Breast epithelium (tissue), 4 donors: ENCODE results near the gene CENPP. TPM values are rescaled to one million over a fixed set of nuclear protein-coding genes. Genes with fewer than 3 reads are reported as not detected.

ENCODE experiments used
- DNase-seq, 2 donors: peaks; one replicate each; pipeline ENCODE4 v3.0.0-alpha.2; 2019; ENCODE audit warnings: low spot score in 2 of 2
- H3K27ac ChIP-seq, 2 donors: fragments of 200-600 bp; sonication (generic) in 1 of 2; one replicate each; pipeline ENCODE4 v1.5.1; 2016 to 2019; ENCODE audit warnings: mild to moderate bottlenecking in 1 of 2
- H3K27me3 ChIP-seq, 2 donors: fragments of 200-600 bp; sonication (generic) in 1 of 2; one replicate each; pipeline versions ENCODE4 v1.5.1 to v1.6.0; 2017 to 2019; ENCODE audit warnings: control low read depth in 1 of 2, mild to moderate bottlenecking in 1 of 2
- H3K36me3 ChIP-seq: fragments of 200-600 bp; one replicate; pipeline ENCODE4 v1.5.1; 2019
- H3K4me1 ChIP-seq, 2 donors: fragments of 200-600 bp; sonication (generic); one replicate each; pipeline ENCODE4 v1.5.1; 2016 to 2019; ENCODE audit warnings: control low read depth in 1 of 2
- H3K4me3 ChIP-seq, 3 donors: fragments of 200-600 bp; sonication (generic); 1 replicate in 2 of 3; 2 replicates in 1 of 3; pipeline ENCODE4 v1.5.1; 2016 to 2019; ENCODE audit warnings: mild to moderate bottlenecking in 3 of 3, moderate library complexity in 2 of 3
- H3K9me3 ChIP-seq, 2 donors: fragments of 200-600 bp; sonication (generic) in 1 of 2; one replicate each; pipeline ENCODE4 v1.5.1; 2016 to 2019; ENCODE audit warnings: control low read depth in 1 of 2
- POLR2A ChIP-seq: fragments of 450-650 bp; IDR thresholded peaks from one replicate; pipeline ENCODE4 v1.6.1; 2016; ENCODE audit warnings: antibody characterized with exemption, mild to moderate bottlenecking, moderate library complexity
- POLR2AphosphoS5 ChIP-seq, 3 donors: sonication (generic); formaldehyde crosslinking; IDR thresholded peaks; one replicate each; pipeline ENCODE4 v1.6.1; 2017; ENCODE audit warnings: antibody characterized with exemption in 3 of 3
- intact Hi-C: fragments of 100-400 bp; cut with DNase I; formaldehyde crosslinking; loops from one replicate; pipeline ENCODE4 v1.15.1; 2023; ENCODE audit warnings: low total_unique reads
- total RNA-seq, 3 donors: library from RNA; depleted of rRNA; stranded (reverse); fragments of >200 nt; gene quantifications; one replicate each; pipeline ENCODE4 v1.1.0, GENCODE V29; 2016
- TF ChIP-seq, protein P1 (sequence below), 3 donors: fragments of 450-650 bp; IDR thresholded peaks; one replicate each; pipeline ENCODE4 v1.5.1; 2016 to 2017; ENCODE audit warnings: antibody characterized with exemption in 3 of 3, mild to moderate bottlenecking in 3 of 3, moderate library complexity in 3 of 3

CENPP gene
- total RNA-seq, 3 donors from 2014 or later = 3.9 to 6.1 (median 4.5) TPM

- peak in 1 of 2 donors; percentile 24 for DNase-seq
- Histone ChIP-seq H3K4me3 (no peak overlapping the region), H3K27ac (peak overlapping the region in 1 of 2 donors; percentile 41), H3K9me3 (no peaks in the 10 kb centered on the region), H3K4me1 (no peaks in the 10 kb centered on the region), H3K36me3 (peaks cover 10% of the 10 kb centered on the region), H3K27me3 (no peaks in the 10 kb centered on the region)
- intact Hi-C loops = no loop called here
- TF ChIP-seq, protein P1, sequence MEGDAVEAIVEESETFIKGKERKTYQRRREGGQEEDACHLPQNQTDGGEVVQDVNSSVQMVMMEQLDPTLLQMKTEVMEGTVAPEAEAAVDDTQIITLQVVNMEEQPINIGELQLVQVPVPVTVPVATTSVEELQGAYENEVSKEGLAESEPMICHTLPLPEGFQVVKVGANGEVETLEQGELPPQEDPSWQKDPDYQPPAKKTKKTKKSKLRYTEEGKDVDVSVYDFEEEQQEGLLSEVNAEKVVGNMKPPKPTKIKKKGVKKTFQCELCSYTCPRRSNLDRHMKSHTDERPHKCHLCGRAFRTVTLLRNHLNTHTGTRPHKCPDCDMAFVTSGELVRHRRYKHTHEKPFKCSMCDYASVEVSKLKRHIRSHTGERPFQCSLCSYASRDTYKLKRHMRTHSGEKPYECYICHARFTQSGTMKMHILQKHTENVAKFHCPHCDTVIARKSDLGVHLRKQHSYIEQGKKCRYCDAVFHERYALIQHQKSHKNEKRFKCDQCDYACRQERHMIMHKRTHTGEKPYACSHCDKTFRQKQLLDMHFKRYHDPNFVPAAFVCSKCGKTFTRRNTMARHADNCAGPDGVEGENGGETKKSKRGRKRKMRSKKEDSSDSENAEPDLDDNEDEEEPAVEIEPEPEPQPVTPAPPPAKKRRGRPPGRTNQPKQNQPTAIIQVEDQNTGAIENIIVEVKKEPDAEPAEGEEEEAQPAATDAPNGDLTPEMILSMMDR (IDR thresholded peaks at IDR 0.05) = no peak
- TF ChIP-seq POLR2A (no peak), POLR2AphosphoS5 (IDR thresholded peaks at IDR 0.05) (no peak)
Observed at GRCh38 chr9:92650296-92650695, 324.5 kb downstream of the CENPP start.

GRCh38 chr9:92650839-92651621 lies 325.3 kb downstream of the CENPP start:
- Histone ChIP-seq H3K4me3 (peak overlapping the region in 1 of 3 donors; percentile 18), H3K27ac (peak overlapping the region in 1 of 2 donors; percentile 41), H3K4me1 (no peaks in the 10 kb centered on the region), H3K9me3 (no peaks in the 10 kb centered on the region), H3K36me3 (peaks cover 4% of the 10 kb centered on the region), H3K27me3 (no peaks in the 10 kb centered on the region)
- intact Hi-C loops = no loop called here
- TF ChIP-seq, protein P1 (IDR thresholded peaks at IDR 0.05) = no peak
- no peak for TF ChIP-seq POLR2AphosphoS5 (IDR thresholded peaks at IDR 0.05)
- no peak for TF ChIP-seq POLR2A
- peak in 1 of 2 donors; percentile 40 for DNase-seq

GRCh38 chr9:92652461-92652860 lies 326.7 kb downstream of the CENPP start:
- Histone ChIP-seq H3K27ac (no peak overlapping the region), H3K9me3 (no peaks in the 10 kb centered on the region), H3K4me3 (no peak overlapping the region), H3K27me3 (no peaks in the 10 kb centered on the region), H3K36me3 (no peaks in the 10 kb centered on the region), H3K4me1 (no peaks in the 10 kb centered on the region)
- TF ChIP-seq POLR2A (no peak), POLR2AphosphoS5 (IDR thresholded peaks at IDR 0.05) (no peak)
- TF ChIP-seq, protein P1 (IDR thresholded peaks at IDR 0.05) = no peak
- DNase-seq = no peak
- intact Hi-C loops = no loop called here

- no peaks in the 10 kb centered on the region for H3K4me1 ChIP-seq
- no peaks in the 10 kb centered on the region for H3K9me3 ChIP-seq
- peak; percentile 28 to 50 for DNase-seq
- H3K36me3 ChIP-seq = no peaks in the 10 kb centered on the region
- H3K27ac ChIP-seq = peak overlapping the region; percentile 33 to 44
- no peak for TF ChIP-seq POLR2A
- TF ChIP-seq, protein P1 (IDR thresholded peaks at IDR 0.05) = no peak
- no peak overlapping the region for H3K4me3 ChIP-seq
- intact Hi-C loops = no loop called here
- no peaks in the 10 kb centered on the region for H3K27me3 ChIP-seq
Observed at GRCh38 chr9:92654481-92655301, 328.9 kb downstream of the CENPP start.

GRCh38 chr9:92655366-92655765 lies 329.6 kb downstream of the CENPP start:
- DNase-seq = no peak
- H3K9me3 ChIP-seq = no peaks in the 10 kb centered on the region
- peak overlapping the region; percentile 33 to 44 for H3K27ac ChIP-seq
- TF ChIP-seq POLR2AphosphoS5 (IDR thresholded peaks at IDR 0.05) (no peak), POLR2A (no peak)
- TF ChIP-seq, protein P1 (IDR thresholded peaks at IDR 0.05) = no peak
- H3K36me3 ChIP-seq = no peaks in the 10 kb centered on the region
- intact Hi-C loops = no loop called here
- H3K4me1 ChIP-seq = no peaks in the 10 kb centered on the region
- H3K4me3 ChIP-seq = no peak overlapping the region
- no peaks in the 10 kb centered on the region for H3K27me3 ChIP-seq
